Erythroblast (primary cell): ENCODE data around the gene SETD7.
"Not testable (repeated sequence)": the region's sequence is repeated elsewhere in the genome, so short reads cannot be mapped to it uniquely, and the experiment has no call there.

Experiments used
- GATA1 ChIP-seq: IDR thresholded peaks from 2 replicates; pipeline ENCODE4 v1.6.1; 2011; ENCODE audit warnings: low read depth, mild to moderate bottlenecking, control low read depth, low read length, moderate library complexity
- POLR2A ChIP-seq: IDR thresholded peaks from 2 replicates; pipeline ENCODE4 v1.6.1; 2011; ENCODE audit warnings: mild to moderate bottlenecking, low read length

DNA sequence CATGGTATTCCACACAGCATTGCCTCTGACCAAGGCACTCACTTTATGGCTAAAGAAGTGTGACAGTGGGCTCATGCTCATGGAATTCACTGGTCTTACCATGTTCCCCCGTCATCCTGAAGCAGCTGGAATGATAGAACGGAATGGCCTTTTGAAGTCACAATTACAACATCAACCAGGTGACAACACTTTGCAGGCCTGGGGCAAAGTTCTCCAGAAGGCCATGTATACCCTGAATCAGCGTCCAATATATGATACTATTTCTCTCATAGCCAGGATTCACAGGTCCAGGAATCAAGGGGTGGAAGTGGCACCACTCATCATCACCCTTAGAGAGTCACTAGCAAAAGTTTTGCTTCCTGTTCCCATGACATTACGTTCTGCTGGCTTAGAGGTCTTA, 108.9 kb downstream of the SETD7 start:
- TF ChIP-seq POLR2A, GATA1: not testable (repeated sequence)
